Amygdala (tissue), 56 donors: ENCODE data around the gene ADAMTS17.

Experiments
- DNase-seq, 56 donors: peaks; one replicate each; lab custom pipeline; 2025; lab: John Stamatoyannopoulos, UW

Gene ADAMTS17

GRCh38 chr15:100202309-100202960 is 139.3 kb downstream of the ADAMTS17 start:
- DNase-seq = no peak

DNA sequence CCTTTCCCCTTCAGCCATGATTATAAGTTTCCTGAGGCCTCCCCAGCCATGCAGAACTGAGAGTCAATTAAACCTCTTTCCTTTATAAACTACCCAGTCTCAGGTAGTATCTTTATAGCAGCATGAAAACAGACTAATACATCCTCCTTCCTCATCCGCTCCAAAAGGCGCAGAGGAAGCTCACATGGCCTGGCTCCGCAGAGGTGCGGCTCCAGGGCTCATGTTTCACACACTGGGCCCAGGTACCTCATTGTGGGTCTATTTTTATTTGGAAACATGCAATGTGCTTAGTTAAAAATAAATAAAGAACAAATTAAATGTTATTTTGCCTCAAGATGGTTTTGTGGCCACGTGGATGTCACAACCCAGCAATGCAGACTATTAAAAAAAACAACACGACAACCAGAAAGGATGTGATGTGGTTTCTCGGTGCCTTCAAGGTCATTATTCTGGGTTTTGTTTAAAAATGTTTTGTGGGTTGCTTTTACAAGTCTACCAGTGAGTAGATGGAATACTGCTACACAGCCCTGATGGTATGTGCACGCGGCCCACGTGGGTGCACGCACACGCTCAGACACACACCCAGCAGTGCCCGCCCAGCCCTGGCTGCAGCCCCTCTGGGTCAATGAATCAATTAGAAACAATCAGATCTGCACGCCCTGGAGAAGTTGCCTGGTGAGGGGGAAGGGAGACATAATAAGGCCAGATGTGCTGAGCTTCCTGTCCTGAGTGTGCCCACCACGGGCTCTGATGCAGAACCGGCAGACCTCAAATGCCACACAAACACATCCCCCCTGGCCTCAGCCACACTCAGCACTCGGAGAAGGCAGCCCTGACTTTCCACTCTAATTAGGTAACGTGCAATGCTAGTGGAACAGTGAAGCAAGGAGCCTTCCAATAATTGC is 140.1 kb downstream of the ADAMTS17 start:
- DNase-seq = no peak

- DNase-seq = no peak
Observed at GRCh38 chr15:100200287-100200880, 141.4 kb downstream of the ADAMTS17 start.

DNA sequence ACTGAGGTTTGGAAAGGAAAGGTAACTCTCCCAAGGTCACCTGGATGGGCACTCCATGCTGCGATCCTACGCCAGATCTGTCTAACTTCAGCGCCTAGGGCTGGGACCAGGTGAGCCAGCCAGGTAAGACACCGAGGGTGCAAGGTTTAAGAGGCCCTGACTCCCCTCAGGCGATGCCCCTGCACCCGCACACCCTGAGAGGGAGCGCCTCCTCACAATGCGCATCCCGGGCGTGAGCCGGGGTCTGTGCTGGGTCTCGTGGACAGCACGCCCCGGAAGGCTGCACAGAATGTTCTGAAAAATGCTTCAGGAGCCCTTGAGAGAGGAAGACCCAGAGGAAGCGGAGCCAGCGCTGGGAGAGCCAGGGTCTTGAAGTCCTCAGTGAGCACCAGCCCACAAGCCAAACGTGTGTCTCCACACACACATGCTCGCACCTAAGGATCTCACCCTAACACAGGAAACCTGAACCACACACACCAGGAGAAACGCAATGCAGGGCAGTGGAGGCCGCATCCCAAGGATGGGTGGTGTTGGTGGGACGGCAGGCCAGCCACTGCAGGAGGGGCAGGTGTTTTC is 142.0 kb downstream of the ADAMTS17 start:
- no peak for DNase-seq

DNA sequence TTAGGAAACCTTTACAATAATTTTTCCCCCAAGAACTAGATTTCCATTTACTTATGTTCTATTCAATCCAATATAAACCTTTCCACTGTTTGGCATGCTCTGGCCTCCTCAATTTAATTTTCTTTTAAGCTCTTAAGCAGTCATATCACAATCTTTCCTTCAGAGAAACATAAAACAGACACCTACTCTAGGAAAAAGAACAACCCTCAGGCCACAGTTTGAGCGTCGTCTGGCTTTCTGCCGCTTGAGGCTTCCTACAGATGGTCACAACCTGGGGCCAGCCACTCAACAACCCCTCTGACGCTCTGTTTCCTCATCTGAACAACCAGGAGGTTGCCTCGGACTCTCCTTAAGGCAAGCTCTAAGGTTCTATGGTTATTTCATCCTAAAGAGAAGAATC is 143.3 kb downstream of the ADAMTS17 start:
- DNase-seq = no peak

GRCh38 chr15:100196326-100197058 is 145.3 kb downstream of the ADAMTS17 start:
- no peak for DNase-seq

DNA sequence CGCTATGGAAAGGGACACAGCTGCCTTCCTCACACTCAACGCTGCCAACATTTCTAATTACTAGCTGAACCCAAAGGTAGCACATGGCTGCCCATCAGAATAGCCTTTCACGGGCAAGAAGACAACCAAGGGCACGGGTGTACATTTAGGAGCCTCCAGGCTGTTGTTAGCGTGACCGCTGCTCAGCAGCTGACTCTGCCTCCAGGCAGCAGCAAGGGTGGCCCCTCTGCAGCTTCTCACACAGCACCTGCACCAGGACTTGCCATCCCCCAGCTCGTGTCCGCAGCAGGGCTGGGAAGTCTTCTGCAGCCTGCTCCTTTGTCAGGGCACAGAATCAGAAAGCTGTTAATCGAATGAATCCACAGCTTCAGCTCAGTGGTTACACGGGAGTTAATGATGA is 146.8 kb downstream of the ADAMTS17 start:
- no peak for DNase-seq

DNA sequence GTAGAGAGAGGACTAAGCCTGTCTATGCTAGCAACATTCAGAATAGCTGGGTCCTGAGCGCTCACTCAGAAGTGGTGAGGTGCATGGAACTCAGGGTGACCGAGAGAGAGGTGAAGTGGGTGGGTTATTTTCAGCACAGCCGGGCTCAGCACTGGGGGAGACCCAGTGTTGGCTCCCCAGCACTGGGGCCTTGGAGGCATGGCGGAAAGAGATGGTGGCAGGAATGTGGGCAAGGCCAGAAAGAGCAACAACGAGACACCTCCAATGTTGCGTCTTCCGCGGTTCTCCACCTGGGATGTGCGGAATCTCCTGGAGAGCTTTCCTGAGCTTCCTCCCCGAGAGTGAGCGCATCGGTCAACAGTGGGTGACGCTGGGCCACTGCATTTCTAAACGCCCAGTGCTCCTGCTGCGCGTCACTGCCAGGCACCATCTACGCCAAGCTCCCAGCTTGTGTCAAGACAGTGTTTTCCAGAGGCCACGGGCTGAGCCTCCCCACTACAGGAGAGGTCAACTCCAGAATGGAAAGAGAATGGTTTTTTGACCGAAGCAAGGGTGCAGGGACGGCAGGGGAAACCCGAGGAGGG is 148.4 kb downstream of the ADAMTS17 start:
- no peak for DNase-seq

GRCh38 chr15:100192097-100193080 is 149.4 kb downstream of the ADAMTS17 start:
- no peak for DNase-seq

- no peak for DNase-seq
Observed at GRCh38 chr15:100191161-100191560, 150.6 kb downstream of the ADAMTS17 start.

- no peak for DNase-seq
Observed at GRCh38 chr15:100190675-100191074, 151.1 kb downstream of the ADAMTS17 start.

DNA sequence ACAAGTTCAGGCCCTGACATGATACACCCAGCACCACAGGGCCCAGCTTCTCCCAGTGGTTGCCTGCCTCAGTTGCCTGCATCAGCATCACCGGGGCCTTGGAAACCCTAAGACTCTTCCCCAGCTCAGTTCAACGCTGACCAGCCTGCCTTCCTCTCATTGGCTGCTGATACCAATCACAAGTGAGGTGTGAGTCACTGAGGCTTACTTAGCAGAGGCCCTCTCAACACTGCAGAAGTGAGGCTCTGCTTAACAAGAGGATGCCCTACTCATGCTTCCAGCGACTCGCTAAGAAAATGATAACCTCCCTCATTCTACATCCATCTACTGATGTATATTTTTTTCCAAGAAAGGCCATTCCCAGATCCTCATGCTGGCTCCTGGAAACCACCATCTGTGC is 151.9 kb downstream of the ADAMTS17 start:
- DNase-seq = no peak

- DNase-seq = no peak
Observed at GRCh38 chr15:100189319-100189718, 152.5 kb downstream of the ADAMTS17 start.

GRCh38 chr15:100187677-100188076 is 154.1 kb downstream of the ADAMTS17 start:
- no peak for DNase-seq

DNA sequence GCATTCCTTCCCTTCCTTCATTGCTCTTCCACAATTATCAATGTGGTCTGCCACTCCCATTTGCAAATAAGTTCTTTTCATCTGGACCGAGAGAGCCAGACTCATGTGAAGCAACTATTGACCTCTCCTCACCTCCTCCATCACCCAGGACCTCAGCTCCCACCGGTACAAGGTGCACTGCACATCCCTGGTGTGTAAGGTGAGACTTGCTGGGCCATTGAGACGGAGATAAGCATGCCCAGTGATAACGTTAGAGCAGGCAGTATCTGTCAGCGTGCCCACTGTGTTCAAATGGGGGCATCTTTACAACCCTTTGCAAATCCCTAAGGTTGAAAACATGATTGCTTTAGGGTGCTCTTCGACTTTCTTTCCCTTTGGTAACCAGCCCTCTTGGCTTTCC is 154.8 kb downstream of the ADAMTS17 start:
- no peak for DNase-seq

GRCh38 chr15:100186366-100186765 is 155.4 kb downstream of the ADAMTS17 start:
- no peak for DNase-seq

DNA sequence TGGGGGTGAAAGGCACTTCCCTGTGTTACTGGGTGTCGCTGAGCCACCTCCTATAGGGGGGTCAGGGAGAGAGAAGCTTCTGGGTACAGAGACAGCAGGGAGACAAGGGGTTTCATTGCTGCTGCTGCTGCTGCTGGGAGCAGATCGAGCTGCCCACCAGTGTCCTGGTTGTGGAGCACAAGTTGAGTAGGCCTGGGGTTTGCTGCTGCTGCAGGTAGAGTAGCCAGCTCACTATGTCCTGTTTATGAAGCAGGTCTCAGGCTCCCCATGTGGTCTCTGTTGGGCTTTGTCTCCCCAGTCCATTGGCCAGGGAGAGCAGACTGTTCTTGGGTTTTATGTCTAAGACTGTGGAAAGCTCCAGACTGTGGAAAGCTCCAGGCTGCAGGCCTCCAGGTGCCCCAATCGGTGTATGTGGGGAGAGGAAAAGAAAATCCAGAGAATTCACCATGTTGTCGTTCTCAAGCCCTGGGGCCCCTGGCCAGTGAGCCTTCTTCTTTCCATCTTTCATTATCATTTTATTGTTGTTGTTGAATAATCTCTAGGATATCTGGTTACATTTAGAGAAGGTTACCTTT is 157.8 kb downstream of the ADAMTS17 start:
- no peak for DNase-seq

DNA sequence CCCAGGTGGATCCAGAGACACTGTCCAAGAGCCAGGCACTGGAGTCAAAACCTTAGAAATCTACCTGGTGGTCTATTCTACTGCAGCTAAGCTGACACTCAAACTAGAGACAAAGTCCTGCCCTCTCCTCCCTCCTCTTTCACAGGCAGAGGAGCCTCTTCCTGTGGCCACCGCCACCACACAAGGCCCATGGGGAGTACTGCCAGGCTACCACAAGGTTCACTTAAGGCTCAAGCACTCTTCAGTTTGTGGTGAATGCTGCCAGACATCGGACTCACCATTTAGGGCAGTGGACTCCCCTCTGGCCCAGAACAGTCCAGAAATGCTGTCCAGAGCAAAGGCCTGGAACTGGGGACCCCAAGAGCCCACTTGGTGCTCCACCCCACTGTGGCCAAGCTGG is 160.9 kb downstream of the ADAMTS17 start:
- no peak for DNase-seq
